SK-N-SH (cell line): ENCODE results near the gene ANKRD39.

Source experiments
- CHD2 ChIP-seq: fragments of 150-350 bp; IDR thresholded peaks from 2 replicates; pipeline ENCODE4 v1.6.1; 2018; ENCODE audit warnings: low read length; ENCODE audit not compliant: partially characterized antibody
- CTCF ChIP-seq: fragments of 200-600 bp; sonication (generic); IDR thresholded peaks from 2 replicates; pipeline ENCODE4 v1.6.1; 2017; ENCODE audit warnings: antibody characterized with exemption, mild to moderate bottlenecking, moderate library complexity
- FOXJ3 ChIP-seq: sonication (generic); formaldehyde crosslinking; IDR thresholded peaks from 2 replicates; pipeline ENCODE4 v1.5.1; 2020; ENCODE audit warnings: mild to moderate bottlenecking, missing genetic modification reagents
- GABPA ChIP-seq: IDR thresholded peaks from 2 replicates; pipeline ENCODE4 v1.4.0; 2012; ENCODE audit warnings: low read depth, mild to moderate bottlenecking
- JUND ChIP-seq: IDR thresholded peaks from 2 replicates; pipeline ENCODE4 v1.4.0; 2012
- NFIC ChIP-seq: IDR thresholded peaks from 2 replicates; pipeline ENCODE4 v1.4.0; 2012; ENCODE audit warnings: borderline replicate concordance
- POLR2AphosphoS5 ChIP-seq: IDR thresholded peaks from 2 replicates; pipeline ENCODE4 v1.6.1; 2012; ENCODE audit warnings: low read depth, low read length
- USF1 ChIP-seq: IDR thresholded peaks from 2 replicates; pipeline ENCODE4 v1.4.0; 2012; ENCODE audit warnings: low read depth, borderline replicate concordance
- TF ChIP-seq, protein P1 (sequence below): IDR thresholded peaks from 2 replicates; pipeline ENCODE4 v1.4.0; 2012; ENCODE audit warnings: low read depth

GRCh38 chr2:96848264-96848663 lies 9.6 kb downstream of the ANKRD39 start:
- no peak for TF ChIP-seq NFIC
- no peak for TF ChIP-seq GABPA
- no peak for TF ChIP-seq CTCF
- no peak for TF ChIP-seq POLR2AphosphoS5
- no peak for TF ChIP-seq CHD2
- TF ChIP-seq JUND = no peak
- TF ChIP-seq FOXJ3 (CRISPR knock-in tag) = no peak
- TF ChIP-seq, protein P1, sequence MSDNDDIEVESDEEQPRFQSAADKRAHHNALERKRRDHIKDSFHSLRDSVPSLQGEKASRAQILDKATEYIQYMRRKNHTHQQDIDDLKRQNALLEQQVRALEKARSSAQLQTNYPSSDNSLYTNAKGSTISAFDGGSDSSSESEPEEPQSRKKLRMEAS = no peak
- no peak for TF ChIP-seq USF1
